ENCODE data around the gene PTPN4. TPM values are rescaled to one million over a fixed set of nuclear protein-coding genes. Genes with fewer than 3 reads are reported as not detected.

Gene PTPN4
- total and polyA plus RNA-seq, 2 donors (not counting 3 experiments of a cell fraction or from before 2014, with no cell fraction given) = 6.8 to 29.6 TPM

DNA sequence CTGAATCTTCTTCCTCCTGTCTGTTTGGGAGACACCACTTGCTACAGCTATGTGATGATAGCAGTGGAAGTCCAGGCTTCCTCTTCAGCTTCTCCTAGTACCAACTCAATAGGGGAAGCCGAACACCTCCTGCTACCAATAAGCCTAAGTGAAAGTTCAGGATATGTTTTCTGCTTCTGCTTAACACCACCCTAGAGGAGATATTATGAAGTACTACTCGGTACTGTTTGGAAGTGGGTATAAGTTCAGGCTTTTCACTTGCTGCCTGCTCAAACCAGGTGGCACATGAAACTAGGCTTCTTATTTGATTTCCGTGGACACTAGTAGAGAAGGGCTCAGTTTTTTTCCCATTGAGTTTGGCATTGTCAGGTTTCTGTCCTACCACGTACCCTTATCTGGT, 99.8 kb downstream of the PTPN4 start:
- no TSS peak for BruUV-seq (replicated peaks)
- H3K9ac ChIP-seq (replicated peaks; ENCODE audit: extremely low read depth, insufficient read depth, low read length) = no peak overlapping the region
- FAIRE-seq = no peak

More for the DNA sequence above, 99.8 kb downstream of the PTPN4 start:
- Histone ChIP-seq H3K79me2 (ENCODE audit: control insufficient read depth, insufficient read depth, low read length) (peaks cover 3% of the 10 kb centered on the region), H3K27ac (ENCODE audit: insufficient read depth, low read depth, low read length) (no peak overlapping the region), H3K9me3 (replicated peaks; ENCODE audit: control insufficient read depth, insufficient read depth, low read length) (no peaks in the 10 kb centered on the region), H3K36me3 (ENCODE audit: control insufficient read depth in 2 of 2, extremely low read depth in 1 of 2, insufficient read depth in 2 of 2, low read length in 2 of 2) (no peaks in the 10 kb centered on the region), H3K4me1 (ENCODE audit: control insufficient read depth, extremely low read depth, insufficient read depth, low read length) (peaks cover 9% of the 10 kb centered on the region), H3K9me1 (replicated peaks; ENCODE audit: control insufficient read depth, extremely low read depth, insufficient read depth, low read length) (no peaks in the 10 kb centered on the region), H3K4me2 (ENCODE audit: insufficient read depth, low read length) (no peak overlapping the region), H3K4me3 (replicated peaks in 1 of 3; ENCODE audit: insufficient read depth in 1 of 3, low read depth in 1 of 3, low read length in 3 of 3) (no peak overlapping the region), H3K27me3 (ENCODE audit: control insufficient read depth in 2 of 2, insufficient read depth in 2 of 2, low read length in 2 of 2) (no peaks in the 10 kb centered on the region), H2AFZ (ENCODE audit: low read depth, low read length) (no peak overlapping the region), H4K20me1 (replicated peaks; ENCODE audit: control insufficient read depth, extremely low read depth, insufficient read depth, low read length) (peaks cover 3% of the 10 kb centered on the region)
- TF ChIP-seq EZH2 (IDR thresholded peaks at IDR 0.05; ENCODE audit: borderline replicate concordance, low read depth, low read length, severe bottlenecking) (no peak), JUN (IDR thresholded peaks at IDR 0.05; ENCODE audit: borderline replicate concordance, insufficient read depth, insufficient read length, low read depth) (no peak), MYC (IDR thresholded peaks at IDR 0.05; ENCODE audit: low read depth, low read length) (no peak), POLR2A (IDR thresholded peaks at IDR 0.05; ENCODE audit: low read depth, low read length) (no peak), GATA2 (IDR thresholded peaks at IDR 0.05; ENCODE audit: insufficient read depth, insufficient read length, low read depth, low read length) (no peak), MAX (IDR thresholded peaks at IDR 0.05; ENCODE audit: insufficient read depth, insufficient read length) (no peak), POLR2AphosphoS5 (IDR thresholded peaks at IDR 0.05; ENCODE audit: insufficient read depth, low read depth, low read length) (no peak), FOS (IDR thresholded peaks at IDR 0.05; ENCODE audit: borderline replicate concordance, insufficient read depth, low read length) (no peak)
- TF ChIP-seq, protein P1, sequence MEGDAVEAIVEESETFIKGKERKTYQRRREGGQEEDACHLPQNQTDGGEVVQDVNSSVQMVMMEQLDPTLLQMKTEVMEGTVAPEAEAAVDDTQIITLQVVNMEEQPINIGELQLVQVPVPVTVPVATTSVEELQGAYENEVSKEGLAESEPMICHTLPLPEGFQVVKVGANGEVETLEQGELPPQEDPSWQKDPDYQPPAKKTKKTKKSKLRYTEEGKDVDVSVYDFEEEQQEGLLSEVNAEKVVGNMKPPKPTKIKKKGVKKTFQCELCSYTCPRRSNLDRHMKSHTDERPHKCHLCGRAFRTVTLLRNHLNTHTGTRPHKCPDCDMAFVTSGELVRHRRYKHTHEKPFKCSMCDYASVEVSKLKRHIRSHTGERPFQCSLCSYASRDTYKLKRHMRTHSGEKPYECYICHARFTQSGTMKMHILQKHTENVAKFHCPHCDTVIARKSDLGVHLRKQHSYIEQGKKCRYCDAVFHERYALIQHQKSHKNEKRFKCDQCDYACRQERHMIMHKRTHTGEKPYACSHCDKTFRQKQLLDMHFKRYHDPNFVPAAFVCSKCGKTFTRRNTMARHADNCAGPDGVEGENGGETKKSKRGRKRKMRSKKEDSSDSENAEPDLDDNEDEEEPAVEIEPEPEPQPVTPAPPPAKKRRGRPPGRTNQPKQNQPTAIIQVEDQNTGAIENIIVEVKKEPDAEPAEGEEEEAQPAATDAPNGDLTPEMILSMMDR (IDR thresholded peaks at IDR 0.05; ENCODE audit: extremely low read depth in 1 of 2, insufficient read depth in 1 of 2, low read depth in 1 of 2, low read length in 2 of 2) = no peak
- DNase-seq (ENCODE audit: low read depth, low spot score) = no peak
- dilution Hi-C loops (cut with MboI; ENCODE audit: extremely low pct_ligation_motif_present, low sequenced_read_pairs) = no loop called here
- ChIA-PET CTCF (no interaction called here), POLR2A (no interaction called here)
- intact Hi-C loops (cut with micrococcal nuclease) = no loop called here
